Hematopoietic multipotent progenitor cell treated with erythropoietin and hydrocortisone succinate and interleukin-3 and kit ligand, for 8 days (in vitro differentiated cells): Measurements from ENCODE around the gene ACOX3.

ENCODE experiments used
- DNase-seq: peaks from one replicate; pipeline ENCODE4 v3.0.0-alpha.2; 2015

ACOX3 gene

GRCh38 chr4:8332891-8333331 is 107.6 kb downstream of the ACOX3 start:
- no peak for DNase-seq

- no peak for DNase-seq
These were observed 108.3 kb downstream of the ACOX3 start for GRCh38 chr4:8332038-8332857.

GRCh38 chr4:8331575-8331955 is 109.0 kb downstream of the ACOX3 start:
- no peak for DNase-seq

GRCh38 chr4:8330821-8331574 is 109.5 kb downstream of the ACOX3 start:
- DNase-seq, result no peak

GRCh38 chr4:8329859-8330761 is 110.4 kb downstream of the ACOX3 start:
- DNase-seq, result no peak

GRCh38 chr4:8329560-8329858 is 111.0 kb downstream of the ACOX3 start:
- no peak for DNase-seq

- no peak for DNase-seq
These were observed 111.5 kb downstream of the ACOX3 start for GRCh38 chr4:8328866-8329559.

- no peak for DNase-seq
These were observed 112.1 kb downstream of the ACOX3 start for GRCh38 chr4:8328456-8328855.

GRCh38 chr4:8326206-8326605 is 114.3 kb downstream of the ACOX3 start:
- DNase-seq, result no peak

GRCh38 chr4:8325291-8325973 is 115.1 kb downstream of the ACOX3 start:
- no peak for DNase-seq

GRCh38 chr4:8324640-8325239 is 115.8 kb downstream of the ACOX3 start:
- DNase-seq, result no peak

GRCh38 chr4:8323947-8324555 is 116.5 kb downstream of the ACOX3 start:
- DNase-seq, result no peak

GRCh38 chr4:8322794-8323704 is 117.5 kb downstream of the ACOX3 start:
- DNase-seq, result no peak

- DNase-seq, result no peak
These were observed 118.8 kb downstream of the ACOX3 start for GRCh38 chr4:8321771-8322170.

GRCh38 chr4:8321220-8321619 is 119.3 kb downstream of the ACOX3 start:
- DNase-seq, result no peak

- DNase-seq, result no peak
These were observed 120.2 kb downstream of the ACOX3 start for GRCh38 chr4:8320386-8320750.

GRCh38 chr4:8319731-8320385 is 120.7 kb downstream of the ACOX3 start:
- no peak for DNase-seq

- no peak for DNase-seq
These were observed 121.5 kb downstream of the ACOX3 start for GRCh38 chr4:8319061-8319460.

GRCh38 chr4:8318509-8318908 is 122.0 kb downstream of the ACOX3 start:
- no peak for DNase-seq

- no peak for DNase-seq
These were observed 123.0 kb downstream of the ACOX3 start for GRCh38 chr4:8317474-8317873.
